GM12878 (cell line): Measurements from ENCODE around the gene B4GALT4.

Experiments
- BHLHE40 ChIP-seq, 2 experiments: fragments of 450-650 bp in 1 of 2; IDR thresholded peaks; 2 replicates each; pipeline ENCODE4 v1.6.1; 2011 to 2017; ENCODE audit warnings: low read depth in 2 of 2, borderline replicate concordance in 1 of 2, improper control_type of control experiment in 1 of 2, low read length in 1 of 2, mild to moderate bottlenecking in 1 of 2
- CBX3 ChIP-seq: fragments of 200-600 bp; sonication (generic); IDR thresholded peaks from 2 replicates; pipeline ENCODE4 v1.6.1; 2016; ENCODE audit warnings: low read depth, borderline replicate concordance
- CBX5 ChIP-seq: sonication (generic); IDR thresholded peaks from 2 replicates; pipeline ENCODE4 v1.6.1; 2016; ENCODE audit warnings: low read depth, moderate library complexity, mild to moderate bottlenecking, inconsistent platforms
- CHD2 ChIP-seq: IDR thresholded peaks from 2 replicates; pipeline ENCODE4 v1.6.1; 2011; ENCODE audit warnings: low read depth, low read length, improper control_type of control experiment, borderline replicate concordance
- CHD4 ChIP-seq: fragments of 200-600 bp; sonication (generic); IDR thresholded peaks from 2 replicates; pipeline ENCODE4 v1.6.1; 2016; ENCODE audit warnings: mild to moderate bottlenecking
- KLF5 ChIP-seq: fragments of 450-650 bp; IDR thresholded peaks from 2 replicates; pipeline ENCODE4 v1.6.1; 2014; ENCODE audit warnings: mild to moderate bottlenecking; ENCODE audit not compliant: partially characterized antibody
- MAX ChIP-seq: IDR thresholded peaks from 2 replicates; pipeline ENCODE4 v1.6.1; 2012; ENCODE audit warnings: low read depth, low read length, improper control_type of control experiment
- RELA ChIP-seq: fragments of 450-650 bp; IDR thresholded peaks from 2 replicates; pipeline ENCODE4 v1.8.0; 2014; ENCODE audit warnings: borderline replicate concordance; ENCODE audit not compliant: partially characterized antibody
- SUZ12 ChIP-seq: fragments of 200-600 bp; sonication (generic); IDR thresholded peaks from one replicate; pipeline ENCODE4 v1.6.1; 2018; ENCODE audit warnings: antibody characterized with exemption, mild to moderate bottlenecking; ENCODE audit not compliant: unreplicated experiment
- TARDBP ChIP-seq: IDR thresholded peaks from 2 replicates; pipeline ENCODE4 v1.6.1; 2016; ENCODE audit warnings: borderline replicate concordance
- YY1 ChIP-seq: IDR thresholded peaks from 2 replicates; pipeline ENCODE4 v1.6.1; 2011; ENCODE audit warnings: low read depth, mild to moderate bottlenecking, low read length
- ZBTB33 ChIP-seq: fragments of 450-650 bp; IDR thresholded peaks from 2 replicates; pipeline ENCODE4 v1.6.1; 2017; ENCODE audit warnings: mild to moderate bottlenecking
- TF ChIP-seq, protein P1 (sequence below), 3 experiments: IDR thresholded peaks in 2 of 3; conservative IDR thresholded peaks in 1 of 3; 2 replicates each; pipeline ENCODE4 v1.5.1; 2011; ENCODE audit warnings: low read depth in 3 of 3, low read length in 3 of 3, mild to moderate bottlenecking in 3 of 3, control low read depth in 2 of 3, moderate library complexity in 2 of 3, inconsistent platforms in 1 of 3, mixed read lengths in 1 of 3; ENCODE audit not compliant: control insufficient read depth in 2 of 3, insufficient read depth in 1 of 3; ENCODE audit errors: extremely low read depth in 1 of 3
- TF ChIP-seq, protein P2 (sequence below): fragments of 450-650 bp; IDR thresholded peaks from 2 replicates; pipeline ENCODE4 v1.6.1; 2014; ENCODE audit warnings: mild to moderate bottlenecking

DNA sequence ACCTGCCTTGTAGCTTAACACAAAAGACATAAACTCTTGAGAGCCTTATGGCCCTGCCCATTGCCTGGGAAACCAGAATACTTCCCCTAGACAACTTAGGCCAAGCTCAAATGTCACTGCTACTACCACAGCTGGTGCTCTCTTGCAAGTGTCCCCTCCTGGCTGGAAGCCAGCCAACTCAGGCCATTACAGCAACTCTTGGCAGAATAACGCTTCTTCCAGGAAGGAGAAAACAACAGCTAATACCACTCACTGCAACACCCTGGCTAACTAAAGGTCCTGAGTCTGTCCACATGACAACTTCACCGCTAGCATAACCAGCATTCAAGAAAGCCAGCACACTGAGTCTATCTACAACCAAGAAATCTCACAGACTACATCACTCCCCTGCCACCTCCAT is 5.1 kb upstream of the B4GALT4 start:
- no peak for TF ChIP-seq KLF5
- TF ChIP-seq YY1: no peak
- TF ChIP-seq, protein P1, sequence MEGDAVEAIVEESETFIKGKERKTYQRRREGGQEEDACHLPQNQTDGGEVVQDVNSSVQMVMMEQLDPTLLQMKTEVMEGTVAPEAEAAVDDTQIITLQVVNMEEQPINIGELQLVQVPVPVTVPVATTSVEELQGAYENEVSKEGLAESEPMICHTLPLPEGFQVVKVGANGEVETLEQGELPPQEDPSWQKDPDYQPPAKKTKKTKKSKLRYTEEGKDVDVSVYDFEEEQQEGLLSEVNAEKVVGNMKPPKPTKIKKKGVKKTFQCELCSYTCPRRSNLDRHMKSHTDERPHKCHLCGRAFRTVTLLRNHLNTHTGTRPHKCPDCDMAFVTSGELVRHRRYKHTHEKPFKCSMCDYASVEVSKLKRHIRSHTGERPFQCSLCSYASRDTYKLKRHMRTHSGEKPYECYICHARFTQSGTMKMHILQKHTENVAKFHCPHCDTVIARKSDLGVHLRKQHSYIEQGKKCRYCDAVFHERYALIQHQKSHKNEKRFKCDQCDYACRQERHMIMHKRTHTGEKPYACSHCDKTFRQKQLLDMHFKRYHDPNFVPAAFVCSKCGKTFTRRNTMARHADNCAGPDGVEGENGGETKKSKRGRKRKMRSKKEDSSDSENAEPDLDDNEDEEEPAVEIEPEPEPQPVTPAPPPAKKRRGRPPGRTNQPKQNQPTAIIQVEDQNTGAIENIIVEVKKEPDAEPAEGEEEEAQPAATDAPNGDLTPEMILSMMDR (IDR thresholded peaks at IDR 0.05 in 2 of 3, conservative IDR thresholded peaks at IDR 0.05 in 1 of 3; ENCODE audit: control insufficient read depth in 2 of 3, extremely low read depth in 1 of 3, insufficient read depth in 1 of 3, low read depth in 3 of 3, low read length in 3 of 3): no peak
- TF ChIP-seq MAX: no peak
- TF ChIP-seq RELA: no peak
- TF ChIP-seq, protein P2, sequence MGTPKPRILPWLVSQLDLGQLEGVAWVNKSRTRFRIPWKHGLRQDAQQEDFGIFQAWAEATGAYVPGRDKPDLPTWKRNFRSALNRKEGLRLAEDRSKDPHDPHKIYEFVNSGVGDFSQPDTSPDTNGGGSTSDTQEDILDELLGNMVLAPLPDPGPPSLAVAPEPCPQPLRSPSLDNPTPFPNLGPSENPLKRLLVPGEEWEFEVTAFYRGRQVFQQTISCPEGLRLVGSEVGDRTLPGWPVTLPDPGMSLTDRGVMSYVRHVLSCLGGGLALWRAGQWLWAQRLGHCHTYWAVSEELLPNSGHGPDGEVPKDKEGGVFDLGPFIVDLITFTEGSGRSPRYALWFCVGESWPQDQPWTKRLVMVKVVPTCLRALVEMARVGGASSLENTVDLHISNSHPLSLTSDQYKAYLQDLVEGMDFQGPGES: no peak
- no peak for TF ChIP-seq SUZ12
- TF ChIP-seq ZBTB33: no peak
- TF ChIP-seq CHD4: no peak
- no peak for TF ChIP-seq CHD2
- TF ChIP-seq TARDBP: no peak
- TF ChIP-seq CBX5: no peak
- TF ChIP-seq BHLHE40 (IDR thresholded peaks at IDR 0.05; ENCODE audit: borderline replicate concordance in 1 of 2, low read depth in 2 of 2, low read length in 1 of 2): no peak
- TF ChIP-seq CBX3: no peak
